Common myeloid progenitor, CD34-positive (primary cell): ENCODE data around the gene ARFGAP2.
"Not testable (repeated sequence)": the region's sequence is repeated elsewhere in the genome, so short reads cannot be mapped to it uniquely, and the experiment has no call there.

ENCODE experiments used
- CTCF ChIA-PET: fragments of 350-600 bp; sonication (Branson Sonifier 250); formaldehyde crosslinking; loops from one replicate; lab custom pipeline; 2021; ENCODE audit warnings: antibody characterized with exemption; lab: Charles Lee
- POLR2A ChIA-PET: fragments of 350-600 bp; sonication (Branson Sonifier 250); formaldehyde crosslinking; loops from one replicate; lab custom pipeline; 2021; ENCODE audit warnings: antibody characterized with exemption; lab: Charles Lee
- DNase-seq, 3 donors: peaks; one replicate each; pipeline versions ENCODE4 v3.0.0 to v3.0.0-alpha.2; 2013
- H3K27ac ChIP-seq, 2 experiments: 1 replicate in 1 of 2; 2 replicates in 1 of 2; pipeline ENCODE4 v1.7.0; 2013; ENCODE audit warnings: inconsistent platforms in 2 of 2, low read length in 2 of 2, mild to moderate bottlenecking in 2 of 2, low read depth in 1 of 2, moderate library complexity in 1 of 2; ENCODE audit not compliant: severe bottlenecking in 2 of 2, insufficient read depth in 1 of 2, poor library complexity in 1 of 2
- H3K27me3 ChIP-seq, 5 experiments: replicated peaks in 2 of 5; 1 replicate in 3 of 5; 2 replicates in 2 of 5; pipeline versions ENCODE4 v1.6.1 to v1.7.0; 2013; ENCODE audit warnings: low read length in 4 of 5, mild to moderate bottlenecking in 2 of 5, moderate library complexity in 2 of 5, inconsistent platforms in 1 of 5; ENCODE audit not compliant: insufficient read depth in 5 of 5, control insufficient read depth in 4 of 5
- H3K36me3 ChIP-seq, 4 experiments: 1 replicate in 2 of 4; 2 replicates in 2 of 4; pipeline versions ENCODE4 v1.6.1 to v1.7.0; 2013; ENCODE audit warnings: low read length in 3 of 4, control low read depth in 1 of 4, mild to moderate bottlenecking in 1 of 4; ENCODE audit not compliant: control insufficient read depth in 4 of 4, insufficient read depth in 4 of 4
- H3K4me1 ChIP-seq, 4 experiments: 1 replicate in 3 of 4; 2 replicates in 1 of 4; pipeline versions ENCODE4 v1.6.1 to v1.7.1; 2013; ENCODE audit warnings: low read length in 3 of 4, mild to moderate bottlenecking in 3 of 4, control low read depth in 1 of 4, inconsistent platforms in 1 of 4, moderate library complexity in 1 of 4; ENCODE audit not compliant: control insufficient read depth in 4 of 4, insufficient read depth in 4 of 4; ENCODE audit errors: control extremely low read depth in 1 of 4
- H3K4me3 ChIP-seq, 7 experiments: 1 replicate in 4 of 7; 2 replicates in 3 of 7; pipeline versions ENCODE4 v1.5.1 to v1.7.0; 2013; ENCODE audit warnings: mild to moderate bottlenecking in 7 of 7, low read length in 6 of 7, moderate library complexity in 6 of 7, inconsistent platforms in 2 of 7, low read depth in 2 of 7, control low read depth in 1 of 7; ENCODE audit not compliant: insufficient read depth in 4 of 7, control insufficient read depth in 1 of 7; ENCODE audit errors: extremely low read depth in 1 of 7
- H3K9me3 ChIP-seq, 5 experiments: 1 replicate in 4 of 5; 2 replicates in 1 of 5; pipeline versions ENCODE4 v1.6.1 to v1.7.1; 2013; ENCODE audit warnings: low read length in 4 of 5, mild to moderate bottlenecking in 2 of 5, inconsistent platforms in 1 of 5, low read depth in 1 of 5, moderate library complexity in 1 of 5; ENCODE audit not compliant: control insufficient read depth in 4 of 5, insufficient read depth in 2 of 5; ENCODE audit errors: control extremely low read depth in 1 of 5
- WGBS: methylation state at CpG from one replicate; pipeline ENCODE4 v1.1.5; 2013; ENCODE audit not compliant: insufficient coverage; 5-methylcytosine and 5-hydroxymethylcytosine counted together

The ARFGAP2 gene

DNA sequence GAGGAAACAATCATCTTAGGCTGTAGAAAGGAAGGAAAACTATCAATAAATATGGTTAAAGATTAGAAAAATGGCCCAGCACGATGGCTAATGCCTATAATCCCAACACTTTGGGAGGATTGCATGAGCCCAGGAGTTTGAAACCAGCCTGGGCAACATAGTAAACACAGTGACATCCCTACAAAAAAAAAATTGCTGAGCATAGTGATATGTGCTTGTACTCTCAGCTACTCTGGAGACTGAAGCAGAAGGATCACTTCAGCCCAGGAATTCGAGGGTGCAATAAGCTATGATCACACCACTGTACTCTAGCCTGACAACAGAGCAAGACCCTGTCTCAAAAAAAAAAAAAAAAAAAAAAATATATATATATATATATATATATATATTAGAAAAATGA, 54.9 kb downstream of the ARFGAP2 start:
- Histone ChIP-seq H3K27ac (no peak overlapping the region), H3K27me3 (no peaks in the 10 kb centered on the region), H3K9me3 (no peaks in the 10 kb centered on the region), H3K4me1 (no peaks in the 10 kb centered on the region), H3K36me3 (no peaks in the 10 kb centered on the region), H3K4me3 (no peak overlapping the region)
- ChIA-PET CTCF (interaction anchor here (0.8 to 1.6 kb wide), 3 partner anchors 13 to 65 kb away, joined by 3 to 4 read pairs (median 3); no protein-coding TSS in a partner anchor), POLR2A (no interaction called here)
- 100% methylated on average over 1 of the region's 2 CpGs for WGBS
- DNase-seq, result no peak

DNA sequence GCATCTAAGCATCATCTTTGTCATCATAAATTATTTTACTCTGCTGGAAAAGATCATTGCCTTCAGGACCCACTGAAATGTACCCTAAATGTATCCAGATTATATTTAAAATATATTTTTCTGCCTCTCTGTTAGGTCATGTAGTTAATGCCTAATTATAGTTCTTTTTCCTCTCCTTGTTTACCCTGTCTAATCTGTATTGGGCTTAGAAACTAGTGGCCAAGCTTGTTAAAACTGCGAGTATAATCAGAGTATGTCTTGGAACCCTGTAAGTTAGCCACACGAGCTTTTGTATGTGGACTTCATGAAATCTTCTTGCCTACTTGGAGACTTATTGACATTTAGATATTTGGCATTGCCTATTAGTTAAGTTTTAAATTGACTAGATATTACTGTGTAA, 55.6 kb downstream of the ARFGAP2 start:
- Histone ChIP-seq H3K27ac (no peak overlapping the region), H3K27me3 (no peaks in the 10 kb centered on the region), H3K4me3 (no peak overlapping the region), H3K4me1 (no peaks in the 10 kb centered on the region), H3K36me3 (no peaks in the 10 kb centered on the region), H3K9me3 (no peaks in the 10 kb centered on the region)
- WGBS, result 100% methylated on average over 2 of the region's 2 CpGs
- no peak for DNase-seq
- ChIA-PET POLR2A (no interaction called here), CTCF (interaction anchor here (0.8 to 1.6 kb wide), 3 partner anchors 14 to 65 kb away, joined by 3 to 4 read pairs (median 3); no protein-coding TSS in a partner anchor)

DNA sequence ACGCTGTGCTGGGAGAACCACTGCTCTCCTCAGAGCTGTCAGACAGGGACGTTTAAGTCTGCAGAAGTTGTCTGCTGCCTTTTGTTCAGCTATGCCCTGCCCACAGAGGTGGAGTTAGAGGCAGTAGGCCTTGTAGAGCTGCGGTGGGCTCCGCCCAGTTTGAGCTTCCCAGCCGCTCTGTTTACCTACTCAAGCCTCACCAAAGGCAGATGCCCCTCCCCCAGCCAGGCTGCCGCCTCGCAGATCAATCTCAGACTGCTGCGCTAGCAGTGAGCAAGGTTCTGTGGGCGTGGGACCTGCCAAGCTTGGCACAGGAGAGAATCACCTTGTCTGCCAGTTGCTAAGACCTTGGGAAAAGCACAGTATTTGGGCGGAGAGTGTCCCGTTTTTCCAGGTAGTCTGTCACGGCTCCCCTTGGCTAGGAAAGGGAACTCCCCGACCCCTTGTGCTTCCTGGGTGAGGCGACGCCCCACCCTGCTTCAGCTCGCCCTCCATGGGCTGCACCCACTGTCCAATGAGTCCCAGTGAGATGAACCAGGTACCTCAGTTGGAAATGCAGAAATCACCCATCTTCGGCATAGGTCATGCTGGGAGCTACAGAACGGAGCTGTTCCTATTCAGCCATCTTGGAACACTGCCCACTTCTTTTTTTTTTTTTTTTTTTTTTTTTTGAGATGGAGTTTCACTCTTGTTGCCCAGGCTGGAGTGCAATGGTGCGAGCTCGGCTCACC, 57.6 kb downstream of the ARFGAP2 start:
- CTCF ChIA-PET, H3K4me1 ChIP-seq, H3K27me3 ChIP-seq, H3K27ac ChIP-seq, DNase-seq, POLR2A ChIA-PET, H3K4me3 ChIP-seq, H3K9me3 ChIP-seq, H3K36me3 ChIP-seq: not testable (repeated sequence)
- 100% methylated on average over 12 of the region's 20 CpGs for WGBS
